Thymus (tissue), 11 donors: Measurements from ENCODE around the gene SKI. TPM values are rescaled to one million over a fixed set of nuclear protein-coding genes. Genes with fewer than 3 reads are reported as not detected.

Source experiments
- DNase-seq, 9 donors: peaks; one replicate each; pipeline ENCODE4 v3.0.0-alpha.2; 2013; ENCODE audit warnings: low spot score in 9 of 9, low read depth in 6 of 9, missing footprints in 1 of 9
- H3K27ac ChIP-seq, 2 donors: one replicate each; pipeline ENCODE4 v1.5.1; 2013; ENCODE audit warnings: control low read depth in 1 of 2, low read depth in 1 of 2, low read length in 1 of 2, mild to moderate bottlenecking in 1 of 2, moderate library complexity in 1 of 2
- H3K27me3 ChIP-seq, 2 donors: one replicate each; pipeline ENCODE4 v1.5.1; 2013; ENCODE audit warnings: low read length in 1 of 2; ENCODE audit not compliant: control insufficient read depth in 2 of 2, insufficient read depth in 1 of 2
- H3K36me3 ChIP-seq, 2 donors: one replicate each; pipeline ENCODE4 v1.5.1; 2013; ENCODE audit warnings: low read length in 1 of 2, mild to moderate bottlenecking in 1 of 2, moderate library complexity in 1 of 2; ENCODE audit not compliant: control insufficient read depth in 2 of 2, insufficient read depth in 2 of 2
- H3K4me1 ChIP-seq, 2 donors: one replicate each; pipeline ENCODE4 v1.5.1; 2013; ENCODE audit warnings: low read length in 2 of 2; ENCODE audit not compliant: control insufficient read depth in 2 of 2, insufficient read depth in 2 of 2
- H3K4me3 ChIP-seq, 2 donors: one replicate each; pipeline ENCODE4 v1.5.1; 2013; ENCODE audit warnings: low read length in 2 of 2, control low read depth in 1 of 2, mild to moderate bottlenecking in 1 of 2
- H3K9me3 ChIP-seq, 2 donors: one replicate each; pipeline ENCODE4 v1.5.1; 2013; ENCODE audit warnings: low read length in 1 of 2, mild to moderate bottlenecking in 1 of 2; ENCODE audit not compliant: control insufficient read depth in 2 of 2, insufficient read depth in 1 of 2
- WGBS: extraction: QIAGEN DNeasy Blood & Tissue Kit; methylation state at CpG from one replicate; pipeline ENCODE4 v1.1.7; 2013; 5-methylcytosine and 5-hydroxymethylcytosine counted together
- polyA plus RNA-seq: library from polyadenylated mRNA; stranded (reverse); fragments of 200-250 nt; gene quantifications from one replicate; pipeline ENCODE4 v1.2.3, GENCODE V29; 2013
- total RNA-seq: library from RNA; stranded (reverse); fragments of 120-200 nt; gene quantifications from one replicate; pipeline ENCODE4 v1.2.4, GENCODE V29; 2013
- donor health status: healthy.

The SKI gene
- total and polyA plus RNA-seq, 2 donors: 5.3 to 16.4 TPM

DNA sequence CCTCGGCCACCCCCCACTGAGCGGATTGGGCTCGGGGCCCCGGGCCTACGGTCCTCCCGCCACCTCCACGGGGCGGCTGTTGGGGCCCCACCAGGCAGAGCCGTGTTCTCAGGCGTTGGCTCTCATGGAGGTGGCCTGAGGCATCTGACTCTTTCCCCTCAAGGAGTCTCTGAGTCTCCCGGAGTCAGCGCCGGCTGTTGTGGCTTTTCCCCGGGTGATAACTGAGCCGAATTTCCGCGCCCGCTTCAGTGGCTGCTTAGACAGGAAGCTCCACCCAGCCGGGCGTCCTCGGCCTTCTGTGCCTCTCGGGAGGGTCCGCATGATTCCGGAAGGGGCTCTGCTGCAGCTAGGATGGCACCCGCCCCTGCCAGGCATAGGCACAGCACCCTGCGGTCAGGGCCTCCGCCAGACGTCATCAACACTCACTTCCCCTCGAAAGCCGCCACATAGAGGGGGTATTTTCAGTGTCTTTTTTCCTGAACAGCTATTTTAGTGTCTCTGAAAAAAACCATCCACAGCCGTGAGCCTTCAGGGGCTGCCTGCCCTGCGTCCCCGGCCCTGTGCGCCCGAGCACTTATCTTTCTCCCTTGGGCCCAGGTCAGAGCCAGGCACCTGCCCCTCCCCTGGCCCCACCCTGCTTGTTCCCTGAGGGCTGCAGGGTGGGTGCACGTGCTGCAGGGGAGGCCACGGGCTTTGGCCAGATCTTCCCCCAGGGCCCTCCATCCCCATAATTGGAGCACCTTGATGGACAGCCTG lies 72.9 kb downstream of the SKI start:
- Histone ChIP-seq H3K9me3 (peaks cover 0 to 7% of the 10 kb centered on the region in 2 donors), H3K27ac (peak overlapping the region; percentile 90 to 96), H3K36me3 (peaks cover 19 to 27% of the 10 kb centered on the region in 2 donors), H3K4me3 (peak overlapping the region; percentile 38 to 51), H3K4me1 (peaks cover 30 to 45% of the 10 kb centered on the region in 2 donors), H3K27me3 (no peaks in the 10 kb centered on the region)
- peak; percentile 68 to 93 (median 80) for DNase-seq
- WGBS: 2% methylated on average over 37 of the region's 37 CpGs

DNA sequence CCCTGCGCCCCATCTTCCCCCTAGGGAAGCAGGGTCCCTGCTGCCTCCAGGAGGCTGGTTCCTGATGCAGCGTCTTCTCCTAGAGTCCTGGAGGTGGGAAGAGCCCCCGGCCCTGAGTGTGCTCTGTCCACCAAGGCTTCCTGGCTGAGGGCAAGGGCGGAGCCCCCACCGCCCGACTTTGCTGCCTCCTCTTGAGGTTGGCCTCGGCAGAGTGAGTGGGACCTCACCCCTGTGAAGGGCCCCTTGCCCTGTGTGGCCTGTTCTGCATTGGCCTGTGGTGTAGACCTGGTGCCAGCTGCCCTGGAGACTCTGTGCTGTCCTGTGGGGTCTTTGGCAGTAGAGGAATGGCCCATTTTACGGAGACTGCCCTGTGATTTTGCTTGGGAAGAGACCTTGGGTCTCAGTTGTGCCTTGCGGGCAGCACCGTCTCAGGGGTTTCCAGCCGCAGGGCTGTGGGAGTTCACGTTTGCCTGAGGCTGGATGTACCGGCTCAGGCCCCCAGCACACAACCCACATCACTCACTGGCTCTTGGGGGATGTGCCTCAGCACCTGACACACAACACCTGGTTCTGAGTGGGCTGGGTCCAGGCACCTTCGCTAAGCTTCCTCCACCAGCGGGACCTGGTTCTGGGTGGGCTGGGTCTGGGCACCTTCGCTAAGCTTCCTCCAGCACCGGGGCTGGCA lies 73.6 kb downstream of the SKI start:
- Histone ChIP-seq H3K27me3 (no peaks in the 10 kb centered on the region), H3K9me3 (peaks cover 0 to 7% of the 10 kb centered on the region in 2 donors), H3K4me1 (peaks cover 30 to 45% of the 10 kb centered on the region in 2 donors), H3K27ac (peak overlapping the region; percentile 90 to 96), H3K36me3 (peaks cover 19 to 34% of the 10 kb centered on the region in 2 donors), H3K4me3 (peak overlapping the region; percentile 38 to 51)
- 45% methylated on average over 17 of the region's 17 CpGs for WGBS
- peak in 2 of 9 donors; percentile 38 to 52 for DNase-seq

DNA sequence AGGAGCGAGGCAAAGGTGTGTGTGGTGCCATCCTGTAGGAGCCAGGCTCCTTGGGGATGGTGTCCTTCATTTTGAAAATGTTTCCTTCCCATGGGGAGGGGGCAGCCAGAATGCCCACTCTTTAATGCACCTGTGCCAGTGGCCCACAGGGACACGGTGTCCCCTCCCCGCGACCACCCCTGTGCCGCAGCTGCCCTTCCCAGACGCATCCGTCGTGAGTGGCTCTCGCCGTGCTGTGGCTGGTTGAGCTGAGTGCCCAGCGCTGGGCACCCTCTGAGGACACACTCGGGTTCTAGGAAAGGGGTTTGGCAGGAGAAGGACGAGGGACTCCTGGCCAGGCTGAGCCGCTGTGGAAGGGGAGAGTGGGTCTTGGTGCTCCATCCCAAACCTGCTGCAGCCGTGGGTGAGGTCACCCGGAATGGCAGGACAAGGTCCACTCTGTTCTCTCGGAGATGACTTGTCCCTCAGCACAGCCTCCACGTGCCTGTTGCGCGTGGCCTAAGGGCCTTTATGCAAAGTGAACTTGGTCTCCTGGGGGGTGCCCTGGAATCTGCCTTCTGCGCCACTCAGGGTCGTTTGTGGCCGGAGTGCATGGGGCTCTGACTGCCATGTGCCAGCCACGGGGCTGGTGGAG lies 74.3 kb downstream of the SKI start:
- 97% methylated on average over 24 of the region's 24 CpGs for WGBS
- peaks cover 30 to 45% of the 10 kb centered on the region in 2 donors for H3K4me1 ChIP-seq
- H3K27ac ChIP-seq: no peak overlapping the region
- DNase-seq: no peak
- no peak overlapping the region for H3K4me3 ChIP-seq
- H3K27me3 ChIP-seq: no peaks in the 10 kb centered on the region
- peaks cover 0 to 7% of the 10 kb centered on the region in 2 donors for H3K9me3 ChIP-seq
- H3K36me3 ChIP-seq: peaks cover 23 to 41% of the 10 kb centered on the region in 2 donors

GRCh38 chr1:2303016-2303775 lies 75.1 kb downstream of the SKI start:
- no peak for DNase-seq
- no peak overlapping the region for H3K27ac ChIP-seq
- H3K36me3 ChIP-seq: peaks cover 31 to 40% of the 10 kb centered on the region in 2 donors
- no peaks in the 10 kb centered on the region for H3K27me3 ChIP-seq
- H3K4me3 ChIP-seq: no peak overlapping the region
- WGBS: 97% methylated on average over 35 of the region's 35 CpGs
- H3K4me1 ChIP-seq: peaks cover 30 to 45% of the 10 kb centered on the region in 2 donors
- H3K9me3 ChIP-seq: peaks cover 0 to 7% of the 10 kb centered on the region in 2 donors

GRCh38 chr1:2303781-2304180 lies 75.7 kb downstream of the SKI start:
- Histone ChIP-seq H3K4me1 (peaks cover 26 to 43% of the 10 kb centered on the region in 2 donors), H3K4me3 (no peak overlapping the region), H3K9me3 (peaks cover 0 to 7% of the 10 kb centered on the region in 2 donors), H3K27me3 (no peaks in the 10 kb centered on the region), H3K36me3 (peaks cover 34 to 40% of the 10 kb centered on the region in 2 donors), H3K27ac (no peak overlapping the region)
- no peak for DNase-seq
- WGBS: 97% methylated on average over 26 of the region's 26 CpGs

DNA sequence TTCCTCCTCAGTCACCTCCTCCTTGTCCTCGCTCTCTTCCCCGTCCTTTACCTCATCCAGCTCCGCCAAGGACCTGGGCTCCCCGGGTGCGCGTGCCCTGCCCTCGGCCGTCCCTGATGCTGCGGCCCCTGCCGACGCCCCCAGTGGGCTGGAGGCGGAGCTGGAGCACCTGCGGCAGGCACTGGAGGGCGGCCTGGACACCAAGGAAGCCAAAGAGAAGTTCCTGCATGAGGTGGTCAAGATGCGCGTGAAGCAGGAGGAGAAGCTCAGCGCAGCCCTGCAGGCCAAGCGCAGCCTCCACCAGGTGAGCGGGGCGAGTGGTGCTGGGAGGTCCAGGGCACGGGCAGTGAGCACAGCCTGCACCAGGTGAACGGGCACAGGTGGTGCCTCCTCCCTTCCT lies 76.2 kb downstream of the SKI start:
- peaks cover 25 to 38% of the 10 kb centered on the region in 2 donors for H3K4me1 ChIP-seq
- no peaks in the 10 kb centered on the region for H3K27me3 ChIP-seq
- no peak overlapping the region for H3K27ac ChIP-seq
- no peak for DNase-seq
- peaks cover 34 to 40% of the 10 kb centered on the region in 2 donors for H3K36me3 ChIP-seq
- no peak overlapping the region for H3K4me3 ChIP-seq
- H3K9me3 ChIP-seq: peaks cover 0 to 7% of the 10 kb centered on the region in 2 donors
- 97% methylated on average over 22 of the region's 22 CpGs for WGBS

GRCh38 chr1:2304921-2305681 lies 77.0 kb downstream of the SKI start:
- 95% methylated on average over 49 of the region's 49 CpGs for WGBS
- Histone ChIP-seq H3K27ac (no peak overlapping the region), H3K9me3 (peaks cover 0 to 7% of the 10 kb centered on the region in 2 donors), H3K4me3 (no peak overlapping the region), H3K4me1 (peaks cover 17 to 30% of the 10 kb centered on the region in 2 donors), H3K27me3 (no peaks in the 10 kb centered on the region), H3K36me3 (peaks cover 34 to 40% of the 10 kb centered on the region in 2 donors)
- no peak for DNase-seq
